COR-L47 (cell line): ENCODE results near the gene GPR17.

Experiments used
- DNase-seq: peaks from one replicate; lab custom pipeline; 2025; lab: John Stamatoyannopoulos, UW

GPR17 gene

GRCh38 chr2:127614731-127615130 lies 31.2 kb upstream of the GPR17 start:
- no peak for DNase-seq

- DNase-seq: no peak
Measured at GRCh38 chr2:127615511-127616166, 30.3 kb upstream of the GPR17 start.

GRCh38 chr2:127618551-127619202 lies 27.3 kb upstream of the GPR17 start:
- no peak for DNase-seq

GRCh38 chr2:127619203-127619590 lies 26.8 kb upstream of the GPR17 start:
- no peak for DNase-seq

GRCh38 chr2:127619877-127620705 lies 25.9 kb upstream of the GPR17 start:
- no peak for DNase-seq

- DNase-seq: no peak
Measured at GRCh38 chr2:127620866-127621265, 25.1 kb upstream of the GPR17 start.

GRCh38 chr2:127621981-127622431 lies 23.9 kb upstream of the GPR17 start:
- DNase-seq: no peak

- DNase-seq: no peak
Measured at GRCh38 chr2:127622561-127623387, 23.2 kb upstream of the GPR17 start.

- no peak for DNase-seq
Measured at GRCh38 chr2:127623388-127624319, 22.3 kb upstream of the GPR17 start.

- no peak for DNase-seq
Measured at GRCh38 chr2:127624320-127624755, 21.6 kb upstream of the GPR17 start.

- no peak for DNase-seq
Measured at GRCh38 chr2:127624756-127625571, 21.0 kb upstream of the GPR17 start.

- no peak for DNase-seq
Measured at GRCh38 chr2:127625572-127625951, 20.4 kb upstream of the GPR17 start.

GRCh38 chr2:127626175-127626574 lies 19.8 kb upstream of the GPR17 start:
- no peak for DNase-seq

GRCh38 chr2:127626917-127627739 lies 18.8 kb upstream of the GPR17 start:
- DNase-seq: no peak

GRCh38 chr2:127627740-127628571 lies 18.0 kb upstream of the GPR17 start:
- no peak for DNase-seq

GRCh38 chr2:127628767-127629614 lies 17.0 kb upstream of the GPR17 start:
- DNase-seq: no peak

GRCh38 chr2:127629637-127630036 lies 16.3 kb upstream of the GPR17 start:
- DNase-seq: no peak
